ENCODE results near the gene PCDH9. TPM values are rescaled to one million over a fixed set of nuclear protein-coding genes. Genes with fewer than 3 reads are reported as not detected.

The PCDH9 gene
- total and polyA plus RNA-seq, 2 of the 13 experiments (the other 11 are each of a cell fraction or from before 2014, with no cell fraction given): 0.09 TPM; not detected in 1

DNA sequence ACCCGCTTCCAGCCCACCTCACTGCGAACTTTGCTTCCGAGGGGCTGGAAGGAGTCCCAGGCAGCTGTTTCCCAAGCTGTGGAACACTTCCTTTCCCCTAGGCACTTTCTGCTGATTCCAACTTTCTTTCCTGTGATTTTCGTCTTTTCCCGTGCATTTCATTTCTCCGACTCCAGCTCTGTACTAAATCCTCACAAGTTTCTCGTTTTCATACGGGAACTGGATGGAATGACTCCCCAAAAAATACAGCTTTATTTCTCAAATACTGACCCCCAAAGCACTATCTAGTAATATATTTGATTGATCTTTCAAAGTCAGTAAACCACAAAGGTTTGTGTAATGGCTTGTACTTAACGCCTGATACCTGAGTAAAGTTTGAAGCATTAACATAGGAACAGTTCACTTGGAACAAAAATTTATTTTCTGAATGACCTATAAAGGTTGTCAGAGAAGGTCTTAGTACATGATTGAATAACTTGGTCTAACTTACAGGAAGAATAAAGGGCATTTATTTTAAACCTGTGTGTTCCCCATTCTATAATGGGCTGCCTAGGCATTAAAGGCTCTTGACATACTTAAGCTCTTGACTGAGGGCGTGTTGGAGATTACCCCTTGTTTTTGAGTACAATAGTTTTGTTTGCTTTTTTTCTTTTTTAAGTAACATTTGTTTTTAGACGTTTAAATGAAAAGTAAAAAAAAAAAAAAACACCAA is 1.3 kb upstream of the PCDH9 start (continued):
- TF ChIP-seq ZNF501 (CRISPR knock-in tag; IDR thresholded peaks at IDR 0.05): no peak
- TF ChIP-seq, protein P1, sequence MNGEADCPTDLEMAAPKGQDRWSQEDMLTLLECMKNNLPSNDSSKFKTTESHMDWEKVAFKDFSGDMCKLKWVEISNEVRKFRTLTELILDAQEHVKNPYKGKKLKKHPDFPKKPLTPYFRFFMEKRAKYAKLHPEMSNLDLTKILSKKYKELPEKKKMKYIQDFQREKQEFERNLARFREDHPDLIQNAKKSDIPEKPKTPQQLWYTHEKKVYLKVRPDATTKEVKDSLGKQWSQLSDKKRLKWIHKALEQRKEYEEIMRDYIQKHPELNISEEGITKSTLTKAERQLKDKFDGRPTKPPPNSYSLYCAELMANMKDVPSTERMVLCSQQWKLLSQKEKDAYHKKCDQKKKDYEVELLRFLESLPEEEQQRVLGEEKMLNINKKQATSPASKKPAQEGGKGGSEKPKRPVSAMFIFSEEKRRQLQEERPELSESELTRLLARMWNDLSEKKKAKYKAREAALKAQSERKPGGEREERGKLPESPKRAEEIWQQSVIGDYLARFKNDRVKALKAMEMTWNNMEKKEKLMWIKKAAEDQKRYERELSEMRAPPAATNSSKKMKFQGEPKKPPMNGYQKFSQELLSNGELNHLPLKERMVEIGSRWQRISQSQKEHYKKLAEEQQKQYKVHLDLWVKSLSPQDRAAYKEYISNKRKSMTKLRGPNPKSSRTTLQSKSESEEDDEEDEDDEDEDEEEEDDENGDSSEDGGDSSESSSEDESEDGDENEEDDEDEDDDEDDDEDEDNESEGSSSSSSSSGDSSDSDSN (CRISPR knock-in tag; IDR thresholded peaks at IDR 0.05): no peak
- no peak for TF ChIP-seq TOE1 (CRISPR knock-in tag; IDR thresholded peaks at IDR 0.05)
- no peak for TF ChIP-seq ZNF614 (CRISPR knock-in tag; IDR thresholded peaks at IDR 0.05; ENCODE audit: borderline replicate concordance)
- TF ChIP-seq ZNF160 (CRISPR knock-in tag; IDR thresholded peaks at IDR 0.05): no peak
- TF ChIP-seq PAF1 (CRISPR knock-in tag; IDR thresholded peaks at IDR 0.05): no peak

DNA sequence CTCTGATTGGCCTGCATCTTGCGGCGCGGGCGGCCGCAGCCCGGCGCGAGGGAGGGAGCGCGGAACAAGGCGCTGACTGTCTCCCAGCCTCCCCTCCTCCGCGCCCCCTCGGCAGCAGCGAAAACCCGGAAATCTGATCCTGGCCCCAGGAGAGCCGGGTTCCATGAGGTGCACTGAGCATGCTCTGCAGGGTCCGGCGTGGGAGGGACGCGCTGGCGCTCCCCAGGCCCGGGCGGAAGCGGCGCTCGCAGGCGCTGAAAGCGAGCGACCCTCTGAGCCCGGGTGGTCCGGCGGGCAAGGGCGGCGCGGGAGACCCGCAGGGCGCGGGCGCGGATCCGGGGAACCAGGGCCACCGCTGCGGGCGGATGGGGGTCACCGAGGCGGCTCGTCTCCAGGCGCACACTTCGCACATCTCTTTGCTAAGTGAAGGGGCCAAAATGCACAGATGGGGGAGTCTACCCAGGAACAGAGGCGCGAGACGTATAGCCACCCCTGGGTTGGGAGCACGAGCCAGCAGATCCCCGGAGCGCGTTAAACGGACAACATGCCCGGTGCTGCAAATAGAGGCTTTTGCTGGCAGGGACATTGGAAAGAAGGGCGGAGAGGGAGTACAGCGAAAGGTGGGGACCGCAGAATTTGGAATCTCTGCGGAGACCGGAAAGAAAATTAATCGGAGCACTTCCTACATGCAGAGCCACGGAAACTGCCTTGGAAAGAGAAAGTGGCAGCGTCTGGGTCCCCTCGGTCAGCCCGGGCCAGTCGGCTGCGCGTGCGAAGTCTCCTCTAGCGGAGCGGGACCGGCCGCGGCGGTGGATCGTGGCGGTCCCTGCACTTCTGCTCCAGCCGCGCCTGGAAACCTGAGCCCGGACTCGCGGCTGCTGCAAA is 510 bp upstream of the PCDH9 start:
- ATAC-seq (peak; percentile 95), DNase-seq (ENCODE audit: low spot score) (peak; percentile 80), FAIRE-seq (peak; percentile 48)
- CTCF ChIA-PET (ENCODE audit: low intra/inter-chr PET ratio, low total read pairs): no interaction called here
- WGBS (ENCODE audit: low lambda C conversion rate): under 1% methylated on average over 42 of the region's 86 CpGs
- H3K4me1 ChIP-seq (ENCODE audit: insufficient read depth, low read length): peaks cover 16% of the 10 kb centered on the region
- no peaks in the 10 kb centered on the region for H3K9me3 ChIP-seq (ENCODE audit: low read length)
- H2AFZ ChIP-seq (ENCODE audit: low read length): peak overlapping the region; percentile 96
- no peaks in the 10 kb centered on the region for H3K79me2 ChIP-seq (ENCODE audit: insufficient read depth, low read length)
- in situ Hi-C loops (cut with HindIII; ENCODE audit: extremely low pct_ligation_motif_present, low pct_unique_long_range_greater_than_20kb): loop anchor here (25.0 kb wide), 2 partner anchors 1318 to 1593 kb away; no protein-coding TSS in a partner anchor
- POLR2A ChIA-PET: no interaction called here
- peak overlapping the region; percentile 68 to 82 (median 70) for H3K4me3 ChIP-seq (replicated peaks in 1 of 3; ENCODE audit: insufficient read depth in 1 of 3, low read depth in 2 of 3, low read length in 3 of 3)
- intact Hi-C loops (cut with micrococcal nuclease; ENCODE audit: unreplicated experiment): loop anchor here (5.0 kb wide), 1 partner anchor 52 kb away; no protein-coding TSS in a partner anchor
- no peaks in the 10 kb centered on the region for H3K36me3 ChIP-seq (replicated peaks in 1 of 2; ENCODE audit: control insufficient read depth in 1 of 2, insufficient read depth in 2 of 2, low read length in 2 of 2)
- H3K9ac ChIP-seq (ENCODE audit: insufficient read depth, low read depth, low read length): peak overlapping the region; percentile 61
- H3K27me3 ChIP-seq (ENCODE audit: control insufficient read depth in 1 of 2, insufficient read depth in 2 of 2, low read length in 2 of 2): peaks cover 0 to 35% of the 10 kb centered on the region in 2 experiments; a peak in 4 of 5 replicates
- TSS peak; percentile 92 for BruUV-seq (replicated peaks)
- peak overlapping the region; percentile 99 for H3K4me2 ChIP-seq (ENCODE audit: low read depth, low read length)
- H3K27ac ChIP-seq (ENCODE audit: extremely low read length, insufficient read depth, low read length): peak overlapping the region; percentile 24
- no peaks in the 10 kb centered on the region for H4K20me1 ChIP-seq (ENCODE audit: insufficient read depth, low read length)
- TF ChIP-seq JARID2 (CRISPR knock-in tag; IDR thresholded peaks at IDR 0.05; ENCODE audit: insufficient replicate concordance): no peak
- no peak for TF ChIP-seq SIN3A (IDR thresholded peaks at IDR 0.05; ENCODE audit: borderline replicate concordance, low read depth, low read length)
- no peak for TF ChIP-seq ZNF557 (CRISPR knock-in tag; IDR thresholded peaks at IDR 0.05)
- TF ChIP-seq CAMTA2 (CRISPR knock-in tag; IDR thresholded peaks at IDR 0.05; ENCODE audit: borderline replicate concordance): no peak
- 0 out of 2 replicates have a peak, but pooled peaks have one; percentile 49 for TF ChIP-seq ZNF160 (CRISPR knock-in tag; IDR thresholded peaks at IDR 0.05)
- TF ChIP-seq MYC (CRISPR knock-in tag; IDR thresholded peaks at IDR 0.05; ENCODE audit: borderline replicate concordance): peak; percentile 81
- no peak for TF ChIP-seq ZBTB3 (CRISPR knock-in tag; IDR thresholded peaks at IDR 0.05; ENCODE audit: borderline replicate concordance, low read depth)
- no peak for TF ChIP-seq ZC3H13 (CRISPR knock-in tag; IDR thresholded peaks at IDR 0.05)
- TF ChIP-seq PAWR (CRISPR knock-in tag; IDR thresholded peaks at IDR 0.05; ENCODE audit: borderline replicate concordance): no peak
- peak; percentile 44 for TF ChIP-seq ISL2 (CRISPR knock-in tag; IDR thresholded peaks at IDR 0.05)
- TF ChIP-seq, protein P2, sequence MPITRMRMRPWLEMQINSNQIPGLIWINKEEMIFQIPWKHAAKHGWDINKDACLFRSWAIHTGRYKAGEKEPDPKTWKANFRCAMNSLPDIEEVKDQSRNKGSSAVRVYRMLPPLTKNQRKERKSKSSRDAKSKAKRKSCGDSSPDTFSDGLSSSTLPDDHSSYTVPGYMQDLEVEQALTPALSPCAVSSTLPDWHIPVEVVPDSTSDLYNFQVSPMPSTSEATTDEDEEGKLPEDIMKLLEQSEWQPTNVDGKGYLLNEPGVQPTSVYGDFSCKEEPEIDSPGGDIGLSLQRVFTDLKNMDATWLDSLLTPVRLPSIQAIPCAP (CRISPR knock-in tag; IDR thresholded peaks at IDR 0.05; ENCODE audit: low read depth): no peak
- TF ChIP-seq ZNF749 (CRISPR knock-in tag; IDR thresholded peaks at IDR 0.05; ENCODE audit: borderline replicate concordance): no peak; the same call in 1 of the 2 replicates
- no peak for TF ChIP-seq IKZF4 (CRISPR knock-in tag; IDR thresholded peaks at IDR 0.05; ENCODE audit: borderline replicate concordance, low read depth, not compliant biosample characterization)
